HCT116 (cell line): ENCODE data around the gene FOXJ1. TPM values are rescaled to one million over a fixed set of nuclear protein-coding genes. Genes with fewer than 3 reads are reported as not detected.
A peak's percentile ranks its signal among the peaks of the same experiment; 100 is the strongest.

Experiments
- ATAC-seq: fragments of 200-7000 bp; cut with Tn5 transposase; 2 replicates; pipeline ENCODE4 v1.9.1; 2020; ENCODE audit warnings: mild to moderate bottlenecking, moderate library complexity
- BruUV-seq: library from RNA; stranded (reverse); fragments of 400-500 nt; replicated peaks from 2 replicates; lab custom pipeline; 2021; lab: Mats Ljungman, UMichigan
- CTCF ChIA-PET: fragments of 300-600 bp; sonication (Branson Sonifier 250); formaldehyde crosslinking; loops from one replicate; lab custom pipeline; 2021; ENCODE audit warnings: antibody characterized with exemption; lab: Charles Lee
- POLR2A ChIA-PET: fragments of 300-600, 350-600 bp; sonication (Branson Sonifier 250); formaldehyde crosslinking; loops from one replicate; lab custom pipeline; 2021; ENCODE audit warnings: antibody characterized with exemption; lab: Charles Lee
- RAD21 ChIA-PET, 2 experiments: fragments of 300-600 bp; sonication (Branson Sonifier 250); formaldehyde crosslinking; loops; one replicate each; lab custom pipeline; 2023; ENCODE audit warnings: low total read pairs in 2 of 2; ENCODE audit not compliant: uncharacterized antibody in 2 of 2, unreplicated experiment in 2 of 2, low non-redundant PET in 1 of 2; lab: Charles Lee
- DNase-seq: peaks from one replicate; pipeline ENCODE4 v3.0.0-alpha.2; 2010; ENCODE audit warnings: low read depth, low spot score
- H2AFZ ChIP-seq: fragments of 200-600 bp; shearing (Covaris generic), sonication (generic); 2 replicates; pipeline ENCODE4 v1.6.1; 2017; ENCODE audit warnings: low read depth, mixed run types, mixed read lengths, antibody characterized with exemption, low read length; ENCODE audit not compliant: poor library complexity, severe bottlenecking
- H3K27ac ChIP-seq: 2 replicates; pipeline ENCODE4 v1.5.1; 2012; ENCODE audit warnings: low read depth, low read length
- H3K27me3 ChIP-seq: fragments of 200-600 bp; sonication (generic); 2 replicates; pipeline ENCODE4 v1.6.1; 2016; ENCODE audit warnings: mixed run types, low read length, mixed read lengths; ENCODE audit not compliant: insufficient read depth
- H3K36me3 ChIP-seq, 2 experiments: fragments of 200-500 bp in 1 of 2; fragments of 200-600 bp in 1 of 2; sonication (Bioruptor generic) in 1 of 2; sonication (generic) in 1 of 2; 2 replicates each; pipeline versions ENCODE4 v1.5.1 to v1.6.1; 2014 to 2016; ENCODE audit warnings: low read length in 2 of 2, inconsistent platforms in 1 of 2, mixed read lengths in 1 of 2, mixed run types in 1 of 2; ENCODE audit not compliant: insufficient read depth in 2 of 2, control insufficient read depth in 1 of 2
- H3K4me1 ChIP-seq, 2 experiments: fragments of 200-600 bp in 1 of 2; sonication (generic) in 1 of 2; 2 replicates each; pipeline versions ENCODE4 v1.5.1 to v1.6.1; 2012 to 2017; ENCODE audit warnings: low read length in 2 of 2, inconsistent platforms in 1 of 2, mild to moderate bottlenecking in 1 of 2, mixed read lengths in 1 of 2, mixed run types in 1 of 2, moderate library complexity in 1 of 2; ENCODE audit not compliant: insufficient read depth in 2 of 2, control insufficient read depth in 1 of 2
- H3K4me2 ChIP-seq: fragments of 200-600 bp; sonication (generic); 2 replicates; pipeline ENCODE4 v1.6.1; 2017; ENCODE audit warnings: mixed run types, low read length, mixed read lengths
- H3K4me3 ChIP-seq, 2 experiments: fragments of 200-600 bp in 1 of 2; sonication (generic) in 1 of 2; replicated peaks in 1 of 2; 2 replicates each; pipeline ENCODE4 v1.5.1; 2011 to 2016; ENCODE audit warnings: low read length in 2 of 2, control low read depth in 1 of 2, low read depth in 1 of 2, mild to moderate bottlenecking in 1 of 2, mixed read lengths in 1 of 2, mixed run types in 1 of 2
- H3K79me2 ChIP-seq: fragments of 200-600 bp; sonication (generic); 2 replicates; pipeline ENCODE4 v1.6.1; 2017; ENCODE audit warnings: mild to moderate bottlenecking, mixed run types, low read length, moderate library complexity, mixed read lengths; ENCODE audit not compliant: insufficient read depth
- H3K9ac ChIP-seq: fragments of 200-600 bp; sonication (generic); 2 replicates; pipeline ENCODE4 v1.6.1; 2016; ENCODE audit warnings: low read length, mixed read lengths
- H3K9me2 ChIP-seq: fragments of 200-600 bp; sonication (generic), shearing (Covaris generic); 2 replicates; pipeline ENCODE4 v1.6.1; 2017; ENCODE audit warnings: mixed run types, mild to moderate bottlenecking, moderate library complexity; ENCODE audit not compliant: insufficient read depth
- H3K9me3 ChIP-seq, 2 experiments: fragments of 200-500 bp in 1 of 2; fragments of 200-600 bp in 1 of 2; sonication (Bioruptor generic) in 1 of 2; sonication (generic) in 1 of 2; 2 replicates each; pipeline ENCODE4 v1.6.1; 2014 to 2017; ENCODE audit warnings: low read length in 2 of 2, mixed read lengths in 2 of 2, inconsistent platforms in 1 of 2, low read depth in 1 of 2, mild to moderate bottlenecking in 1 of 2, mixed run types in 1 of 2, moderate library complexity in 1 of 2; ENCODE audit not compliant: control insufficient read depth in 1 of 2, insufficient read depth in 1 of 2
- H4K20me1 ChIP-seq: fragments of 200-600 bp; sonication (generic), shearing (Covaris generic); 2 replicates; pipeline ENCODE4 v1.6.1; 2017; ENCODE audit warnings: mixed run types, mild to moderate bottlenecking, moderate library complexity; ENCODE audit not compliant: insufficient read depth
- ATF3 ChIP-seq: IDR thresholded peaks from 2 replicates; pipeline ENCODE4 v1.6.1; 2012
- CEBPB ChIP-seq: IDR thresholded peaks from 2 replicates; pipeline ENCODE4 v1.6.1; 2012; ENCODE audit warnings: low read depth
- EGR1 ChIP-seq: IDR thresholded peaks from 2 replicates; pipeline ENCODE4 v1.6.1; 2012; ENCODE audit warnings: low read depth
- ELF1 ChIP-seq: IDR thresholded peaks from 2 replicates; pipeline ENCODE4 v1.6.1; 2012; ENCODE audit warnings: low read depth, borderline replicate concordance
- EZH2phosphoT487 ChIP-seq: fragments of 200-600 bp; IDR thresholded peaks from 2 replicates; pipeline ENCODE4 v1.6.1; 2018; ENCODE audit warnings: antibody characterized with exemption, borderline replicate concordance
- MAX ChIP-seq: IDR thresholded peaks from 2 replicates; pipeline ENCODE4 v1.6.1; 2012
- POLR2A ChIP-seq: IDR thresholded peaks from 2 replicates; pipeline ENCODE4 v1.7.0; 2011; ENCODE audit warnings: borderline replicate concordance; ENCODE audit not compliant: insufficient read depth, insufficient read length; ENCODE audit errors: extremely low read depth
- POLR2AphosphoS5 ChIP-seq: IDR thresholded peaks from 2 replicates; pipeline ENCODE4 v1.6.1; 2011; ENCODE audit warnings: mild to moderate bottlenecking, low read depth, low read length, moderate library complexity
- RAD21 ChIP-seq: IDR thresholded peaks from 2 replicates; pipeline ENCODE4 v1.6.1; 2012; ENCODE audit warnings: low read depth, mild to moderate bottlenecking
- REST ChIP-seq: IDR thresholded peaks from 2 replicates; pipeline ENCODE4 v1.6.1; 2012; ENCODE audit warnings: low read depth
- SIN3A ChIP-seq: IDR thresholded peaks from 2 replicates; pipeline ENCODE4 v1.6.1; 2012; ENCODE audit warnings: low read depth
- SP1 ChIP-seq: IDR thresholded peaks from 2 replicates; pipeline ENCODE4 v1.6.1; 2012; ENCODE audit warnings: low read depth
- SRF ChIP-seq: IDR thresholded peaks from 2 replicates; pipeline ENCODE4 v1.6.1; 2012; ENCODE audit warnings: low read depth
- TCF7L2 ChIP-seq: IDR thresholded peaks from 2 replicates; pipeline ENCODE4 v1.7.0; 2011; ENCODE audit warnings: borderline replicate concordance, inconsistent platforms; ENCODE audit not compliant: insufficient read depth, insufficient read length; ENCODE audit errors: extremely low read depth
- YY1 ChIP-seq: IDR thresholded peaks from 2 replicates; pipeline ENCODE4 v1.6.1; 2011; ENCODE audit warnings: low read length, low read depth, moderate library complexity, mild to moderate bottlenecking; ENCODE audit not compliant: insufficient replicate concordance; ENCODE audit errors: extremely low read depth
- ZFX ChIP-seq: fragments of 450-650 bp; IDR thresholded peaks from 2 replicates; pipeline ENCODE4 v1.6.1; 2017
- intact Hi-C: fragments of 100-400 bp; cut with micrococcal nuclease; formaldehyde crosslinking; loops from 2 replicates; pipeline ENCODE4 v1.10.0; 2022
- total RNA-seq: library from RNA; stranded (reverse); gene quantifications from one replicate; pipeline ENCODE4 v1.2.1, GENCODE V29; 2021; ENCODE audit not compliant: unreplicated experiment

The FOXJ1 gene
- total RNA-seq, 1 experiment from 2014 or later = 0.61 TPM

GRCh38 chr17:76095943-76096342 is 45.1 kb downstream of the FOXJ1 start:
- intact Hi-C loops = no loop called here
- TF ChIP-seq TCF7L2 = no peak
- TF ChIP-seq POLR2A = no peak
- TF ChIP-seq CEBPB = no peak
- no peak for TF ChIP-seq MAX
- TF ChIP-seq REST = no peak
- no peak for TF ChIP-seq EGR1
- TF ChIP-seq SP1 = no peak
- TF ChIP-seq RAD21 = no peak
- no peak for TF ChIP-seq ATF3
- no peak for TF ChIP-seq SIN3A
- TF ChIP-seq ELF1 = no peak
- no peak for TF ChIP-seq YY1
- no peak for TF ChIP-seq ZFX
- TF ChIP-seq POLR2AphosphoS5 = no peak
- TF ChIP-seq EZH2phosphoT487 = no peak
- TF ChIP-seq SRF = no peak
- Histone ChIP-seq H3K4me2 (peak overlapping the region; percentile 31), H3K9ac (no peak overlapping the region), H3K4me1 (peaks cover 13 to 21% of the 10 kb centered on the region in 2 experiments), H3K36me3 (peaks cover 27 to 44% of the 10 kb centered on the region in 2 experiments), H3K27ac (peak overlapping the region; percentile 63; the same call in 1 of the 2 replicates), H3K79me2 (no peaks in the 10 kb centered on the region; the same call in 1 of the 2 replicates), H3K27me3 (no peaks in the 10 kb centered on the region), H4K20me1 (no peaks in the 10 kb centered on the region), H3K4me3 (no peak overlapping the region), H3K9me2 (no peaks in the 10 kb centered on the region), H3K9me3 (no peaks in the 10 kb centered on the region), H2AFZ (no peak overlapping the region)
- ATAC-seq (no peak), DNase-seq (no peak)
- POLR2A ChIA-PET = no interaction called here
- RAD21 ChIA-PET = no interaction called here
- no TSS peak for BruUV-seq
- CTCF ChIA-PET = interaction anchor here (0.8 to 1.2 kb wide), 2 partner anchors 11 to 82 kb away, joined by 3 to 4 read pairs; no protein-coding TSS in a partner anchor
